Measurements from ENCODE around the gene SUPT5H.
"Not testable (repeated sequence)": the region's sequence is repeated elsewhere in the genome, so short reads cannot be mapped to it uniquely, and the experiment has no call there.

Gene SUPT5H

GRCh38 chr19:39463403-39463802 is 18.0 kb downstream of the SUPT5H start:
- DNase-seq (ENCODE audit: low spot score in 2 of 2), result no peak
- Mint-ChIP-seq H3K27ac (no peak overlapping the region), H3K4me1 (peaks cover 16% of the 10 kb centered on the region), H3K4me3 (no peak overlapping the region), H3K36me3 (peaks cover 100% of the 10 kb centered on the region), H3K9me3 (no peaks in the 10 kb centered on the region)
- ATAC-seq, result no peak

- H3K36me3 Mint-ChIP-seq, result peaks cover 100% of the 10 kb centered on the region
- H3K9me3 Mint-ChIP-seq, result no peaks in the 10 kb centered on the region
- DNase-seq (ENCODE audit: low spot score in 2 of 2), result no peak
- H3K27ac Mint-ChIP-seq, result peak overlapping the region; percentile 79
- peaks cover 15% of the 10 kb centered on the region for H3K4me1 Mint-ChIP-seq
- no peak for ATAC-seq
- H3K4me3 Mint-ChIP-seq, result no peak overlapping the region
These were observed 20.8 kb downstream of the SUPT5H start for GRCh38 chr19:39465956-39466747.

- DNase-seq (ENCODE audit: low spot score in 2 of 2) (no peak), ATAC-seq (no peak)
- Mint-ChIP-seq H3K36me3 (peaks cover 98% of the 10 kb centered on the region), H3K4me3 (no peak overlapping the region), H3K27ac (no peak overlapping the region), H3K4me1 (peaks cover 25% of the 10 kb centered on the region), H3K9me3 (no peaks in the 10 kb centered on the region)
These were observed 22.6 kb downstream of the SUPT5H start for GRCh38 chr19:39467941-39468340.

GRCh38 chr19:39469036-39469435 is 23.7 kb downstream of the SUPT5H start:
- Mint-ChIP-seq H3K4me3 (no peak overlapping the region), H3K27ac (no peak overlapping the region), H3K36me3 (peaks cover 94% of the 10 kb centered on the region), H3K9me3 (no peaks in the 10 kb centered on the region), H3K4me1 (peaks cover 25% of the 10 kb centered on the region)
- no peak for DNase-seq (ENCODE audit: low spot score in 2 of 2)
- ATAC-seq, result no peak

GRCh38 chr19:39469567-39469966 is 24.2 kb downstream of the SUPT5H start:
- Mint-ChIP-seq H3K36me3 (peaks cover 94% of the 10 kb centered on the region), H3K27ac (peak overlapping the region; percentile 88), H3K4me1 (peaks cover 30% of the 10 kb centered on the region), H3K4me3 (no peak overlapping the region), H3K9me3 (no peaks in the 10 kb centered on the region)
- DNase-seq (ENCODE audit: low spot score in 2 of 2) (no peak), ATAC-seq (no peak)

GRCh38 chr19:39470724-39471339 is 25.4 kb downstream of the SUPT5H start:
- ATAC-seq (peak; percentile 36), DNase-seq (ENCODE audit: low spot score in 2 of 2) (no peak)
- Mint-ChIP-seq H3K36me3 (peaks cover 94% of the 10 kb centered on the region), H3K4me1 (peaks cover 32% of the 10 kb centered on the region), H3K4me3 (no peak overlapping the region), H3K27ac (peak overlapping the region; percentile 88), H3K9me3 (no peaks in the 10 kb centered on the region)

GRCh38 chr19:39471756-39472536 is 26.6 kb downstream of the SUPT5H start:
- no peak for ATAC-seq
- H3K4me3 Mint-ChIP-seq, result no peak overlapping the region
- peaks cover 32% of the 10 kb centered on the region for H3K4me1 Mint-ChIP-seq
- peak overlapping the region; percentile 88 for H3K27ac Mint-ChIP-seq
- no peak for DNase-seq (ENCODE audit: low spot score in 2 of 2)
- no peaks in the 10 kb centered on the region for H3K9me3 Mint-ChIP-seq
- H3K36me3 Mint-ChIP-seq, result peaks cover 94% of the 10 kb centered on the region

- H3K9me3 Mint-ChIP-seq, result no peaks in the 10 kb centered on the region
- H3K36me3 Mint-ChIP-seq, result peaks cover 94% of the 10 kb centered on the region
- ATAC-seq, result no peak
These were observed 27.5 kb downstream of the SUPT5H start for GRCh38 chr19:39472746-39473442.

GRCh38 chr19:39473443-39473960 is 28.1 kb downstream of the SUPT5H start:
- no peak for DNase-seq (ENCODE audit: low spot score in 2 of 2)
- no peak overlapping the region for H3K4me3 Mint-ChIP-seq
- H3K36me3 Mint-ChIP-seq, result peaks cover 89% of the 10 kb centered on the region
- no peak overlapping the region for H3K27ac Mint-ChIP-seq
- no peaks in the 10 kb centered on the region for H3K9me3 Mint-ChIP-seq
- peaks cover 32% of the 10 kb centered on the region for H3K4me1 Mint-ChIP-seq
- no peak for ATAC-seq

More at GRCh38 chr19:39472746-39473442, 27.5 kb downstream of the SUPT5H start:
- Mint-ChIP-seq H3K27ac (peak overlapping the region; percentile 88), H3K4me3 (no peak overlapping the region), H3K4me1 (peaks cover 32% of the 10 kb centered on the region)
- DNase-seq (ENCODE audit: low spot score in 2 of 2), result no peak

GRCh38 chr19:39474139-39474620 is 28.8 kb downstream of the SUPT5H start:
- no peak overlapping the region for H3K4me3 Mint-ChIP-seq
- H3K4me1 Mint-ChIP-seq, result peaks cover 32% of the 10 kb centered on the region
- peak overlapping the region; percentile 68 for H3K27ac Mint-ChIP-seq
- ATAC-seq, result peak; percentile 70
- peak; percentile 54 to 83 for DNase-seq (ENCODE audit: low spot score in 2 of 2)
- peaks cover 83% of the 10 kb centered on the region for H3K36me3 Mint-ChIP-seq
- no peaks in the 10 kb centered on the region for H3K9me3 Mint-ChIP-seq

GRCh38 chr19:39475748-39476147 is 30.4 kb downstream of the SUPT5H start:
- Mint-ChIP-seq H3K9me3 (no peaks in the 10 kb centered on the region), H3K4me3 (no peak overlapping the region), H3K4me1 (peaks cover 33% of the 10 kb centered on the region), H3K27ac (peak overlapping the region; percentile 68), H3K36me3 (peaks cover 67% of the 10 kb centered on the region)
- ATAC-seq, result no peak
- no peak for DNase-seq (ENCODE audit: low spot score in 2 of 2)

- DNase-seq (ENCODE audit: low spot score in 2 of 2); H3K9me3 Mint-ChIP-seq; ATAC-seq: not testable (repeated sequence)
- H3K4me1 Mint-ChIP-seq, result peaks cover 37% of the 10 kb centered on the region
- H3K36me3 Mint-ChIP-seq, result peaks cover 68% of the 10 kb centered on the region
- peak overlapping the region; percentile 81 for H3K4me3 Mint-ChIP-seq
- H3K27ac Mint-ChIP-seq, result peak overlapping the region; percentile 94
These were observed 34.0 kb downstream of the SUPT5H start for GRCh38 chr19:39479319-39479801.

- Mint-ChIP-seq H3K27ac (peak overlapping the region; percentile 94), H3K36me3 (peaks cover 68% of the 10 kb centered on the region), H3K9me3 (no peaks in the 10 kb centered on the region), H3K4me1 (peaks cover 32% of the 10 kb centered on the region), H3K4me3 (peak overlapping the region; percentile 81)
- no peak for ATAC-seq
- DNase-seq (ENCODE audit: low spot score in 2 of 2), result no peak
These were observed 34.5 kb downstream of the SUPT5H start for GRCh38 chr19:39479916-39480315.

GRCh38 chr19:39480337-39481228 is 35.2 kb downstream of the SUPT5H start, which contains the start of gene TIMM50:
TIMM50 (plus strand) TSS chr19:39480838; CDS start chr19:39480854, 16 bp downstream.
- Mint-ChIP-seq H3K4me3 (peak within 1 kb of the TSS; percentile 81), H3K9me3 (no peaks in the 10 kb centered on the region), H3K27ac (peak within 1 kb of the TSS; percentile 94)

More at GRCh38 chr19:39480337-39481228, 35.2 kb downstream of the SUPT5H start, which contains the start of gene TIMM50:
- H3K36me3 Mint-ChIP-seq, result peaks cover 68% of the 10 kb centered on the region
- peaks cover 32% of the 10 kb centered on the region for H3K4me1 Mint-ChIP-seq
- ATAC-seq (peak; percentile 95), DNase-seq (ENCODE audit: low spot score in 2 of 2) (peak; percentile 96 to 98)
